ENCODE data around the gene CLTC.
"Not testable (repeated sequence)": the region's sequence is repeated elsewhere in the genome, so short reads cannot be mapped to it uniquely, and the experiment has no call there.

Gene CLTC

DNA sequence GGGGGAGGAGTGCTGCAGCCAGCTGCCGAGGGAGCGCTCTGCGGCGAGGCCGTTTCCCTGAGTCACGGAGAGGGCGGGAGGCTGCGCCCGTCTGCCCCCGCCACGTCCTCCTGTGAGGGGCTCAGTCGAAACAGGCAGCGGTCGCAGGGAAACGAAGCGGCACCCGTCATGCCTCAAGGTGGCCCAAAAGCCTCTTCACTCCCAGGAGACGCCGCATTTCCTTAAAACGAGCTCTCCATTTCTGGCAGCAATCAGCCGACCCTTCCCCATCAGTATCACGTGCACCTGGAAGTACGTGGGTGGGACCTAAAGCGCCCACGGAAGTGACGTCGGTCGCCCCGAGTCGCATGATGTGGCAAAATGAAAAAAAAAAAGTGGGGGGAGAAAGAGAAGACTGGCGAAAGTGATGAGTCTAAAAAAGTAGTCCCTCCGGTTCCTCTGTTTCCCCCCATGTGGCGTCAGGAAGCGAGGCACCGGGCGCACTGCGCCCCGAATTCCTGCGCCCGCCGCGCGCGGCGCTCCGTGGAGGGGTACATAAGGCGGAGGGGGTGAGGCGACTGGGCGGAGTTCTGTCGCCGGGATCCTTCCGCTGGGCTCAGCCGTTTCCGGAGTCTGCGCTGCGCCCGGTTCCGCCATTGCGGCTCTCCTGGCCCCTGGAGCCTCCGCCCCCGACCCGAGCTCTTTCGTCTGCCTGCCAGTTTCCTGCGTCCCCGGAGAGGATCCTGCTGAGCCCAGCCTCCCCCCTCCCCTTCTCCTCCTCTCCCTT lies at the start of gene CLTC:
CLTC (plus strand) TSS at position 598 of the 766 bp plus-strand sequence. CDS start 237 bp downstream, outside the sequence.
- peak; percentile 95 for DNase-seq (ENCODE audit: low read depth)

DNA sequence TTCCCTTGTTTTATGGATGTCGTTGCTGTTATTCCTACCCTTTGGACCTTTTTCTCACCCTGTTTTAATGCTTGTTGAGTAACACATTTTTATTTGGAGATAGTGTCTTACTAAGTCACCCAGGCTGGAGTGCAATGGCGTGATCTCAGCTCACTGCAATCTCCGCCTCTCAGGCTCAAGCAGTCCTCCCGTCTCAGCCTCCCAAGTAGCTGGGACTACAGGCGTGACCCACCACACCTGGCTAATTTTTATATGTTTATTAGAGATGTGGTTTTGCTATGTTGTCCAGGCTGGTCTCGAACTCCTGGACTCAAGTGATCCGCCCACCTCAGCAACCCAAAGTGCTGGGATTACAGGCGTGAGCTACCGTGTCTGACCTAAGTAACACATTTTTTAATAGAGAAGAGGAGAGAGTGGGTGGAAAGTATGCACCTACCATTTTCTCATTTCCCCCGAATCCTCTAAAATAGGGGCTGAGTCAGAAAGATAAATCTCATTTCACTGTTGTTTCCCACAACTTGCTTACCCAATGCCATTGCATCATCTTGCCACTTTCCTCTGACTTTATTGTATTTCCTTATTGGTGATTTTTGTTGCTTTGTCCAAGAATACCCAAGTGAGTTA lies 47.3 kb upstream of the CLTC start:
- DNase-seq (ENCODE audit: low read depth) = no peak

DNA sequence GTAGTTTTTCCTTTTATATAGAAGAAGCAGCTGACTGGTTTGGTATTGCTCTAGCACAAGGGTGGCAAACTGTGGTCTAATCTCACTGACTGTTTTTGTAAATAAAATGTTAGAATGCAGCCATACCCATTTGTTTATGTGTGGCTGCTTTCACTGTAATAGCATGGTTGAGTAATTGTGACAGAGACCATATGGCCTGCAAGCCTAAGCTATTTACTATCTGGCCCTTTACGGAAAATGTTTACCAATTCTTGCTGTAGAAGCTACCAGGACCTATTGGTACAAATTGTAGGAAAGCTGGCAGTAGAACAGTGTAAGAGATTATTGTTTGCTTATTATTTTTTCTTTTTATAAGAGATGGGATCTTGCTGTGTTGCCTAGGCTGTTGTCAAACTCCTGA lies 35.5 kb upstream of the CLTC start:
- not testable (repeated sequence) for DNase-seq (ENCODE audit: low read depth)

DNA sequence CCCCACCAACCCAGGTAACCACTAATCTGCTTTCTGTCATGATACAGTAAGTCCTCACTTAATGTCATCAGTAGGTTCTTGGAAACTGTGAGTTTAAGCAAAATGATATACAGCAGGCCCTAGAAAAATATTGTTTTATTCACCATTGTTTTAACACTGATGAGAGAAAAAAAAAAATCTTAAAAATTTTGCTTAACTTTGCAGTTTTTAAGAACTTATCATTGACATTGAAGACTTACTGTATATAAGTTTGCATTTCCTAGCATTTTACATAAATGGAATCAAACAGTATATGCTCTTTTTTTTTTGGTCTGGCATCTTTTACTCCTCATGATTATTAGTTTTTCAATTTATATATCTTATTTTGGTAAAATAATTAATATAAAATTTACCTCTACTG lies 19.5 kb upstream of the CLTC start:
- no peak for DNase-seq (ENCODE audit: low read depth)

DNA sequence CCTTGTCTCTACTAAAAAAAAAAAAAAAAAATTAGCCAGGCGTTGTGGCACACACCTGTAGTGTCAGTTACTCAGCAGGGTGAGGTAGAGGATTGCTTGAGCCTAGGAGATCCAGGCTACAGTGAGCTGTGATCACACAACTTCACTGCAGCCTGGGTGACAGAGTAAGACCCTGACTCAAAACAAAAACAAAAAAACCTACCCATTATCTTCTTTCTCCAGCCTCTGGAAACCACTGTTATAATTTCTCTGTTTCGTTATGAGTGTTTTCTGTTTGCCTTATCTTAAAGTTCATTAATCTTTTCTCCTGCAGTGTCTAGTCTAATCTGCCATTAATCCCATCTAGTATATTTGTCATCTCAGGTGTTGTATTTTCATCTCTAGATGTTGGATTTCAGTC lies 18.6 kb upstream of the CLTC start:
- no peak for DNase-seq (ENCODE audit: low read depth)

DNA sequence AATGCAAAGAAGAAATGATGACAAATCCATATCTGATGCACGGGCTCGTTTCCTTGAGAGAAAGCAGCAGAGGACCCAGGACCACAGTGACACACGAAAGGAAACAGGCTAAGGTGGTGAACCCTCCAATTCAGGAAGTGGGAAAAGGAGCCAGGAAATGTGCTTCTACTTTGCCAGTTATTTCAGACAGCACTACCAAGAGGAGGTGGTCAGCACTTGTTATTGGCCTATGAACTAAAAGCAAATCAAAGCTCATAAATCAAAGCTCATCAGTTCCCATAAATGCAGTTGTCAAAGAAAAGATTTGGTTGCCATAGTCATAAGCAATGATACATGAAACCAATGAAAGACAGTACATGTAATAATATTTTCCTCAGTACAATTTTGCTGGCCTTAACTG lies 12.6 kb upstream of the CLTC start:
- DNase-seq (ENCODE audit: low read depth) = no peak

DNA sequence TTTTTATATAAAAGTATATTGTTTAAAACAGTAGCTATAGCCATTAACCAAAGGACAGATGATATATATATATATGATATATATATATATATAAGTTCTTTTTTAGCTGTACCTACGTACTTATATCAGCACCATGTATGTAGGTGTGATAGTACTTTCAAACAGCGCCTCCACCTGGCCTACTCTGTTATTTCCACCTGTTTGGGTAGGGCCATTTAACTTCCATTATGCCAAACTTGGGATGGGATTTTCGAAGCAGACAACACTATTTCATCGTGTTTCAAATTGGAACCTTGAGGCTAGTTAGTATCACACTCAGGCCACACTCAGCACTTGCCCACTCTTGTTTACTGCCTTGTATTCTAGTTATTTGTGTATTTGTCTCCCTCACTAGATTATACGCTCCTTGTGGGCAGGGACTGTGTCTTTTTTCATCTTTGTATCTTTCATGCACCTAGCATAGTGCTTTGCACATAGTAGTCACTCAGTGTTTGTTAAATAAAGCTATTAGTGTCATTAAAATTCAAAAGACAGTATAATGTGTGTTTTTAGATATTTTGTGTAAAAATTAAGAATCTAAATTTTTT lies 11.8 kb upstream of the CLTC start:
- peak; percentile 10 for DNase-seq (ENCODE audit: low read depth)

DNA sequence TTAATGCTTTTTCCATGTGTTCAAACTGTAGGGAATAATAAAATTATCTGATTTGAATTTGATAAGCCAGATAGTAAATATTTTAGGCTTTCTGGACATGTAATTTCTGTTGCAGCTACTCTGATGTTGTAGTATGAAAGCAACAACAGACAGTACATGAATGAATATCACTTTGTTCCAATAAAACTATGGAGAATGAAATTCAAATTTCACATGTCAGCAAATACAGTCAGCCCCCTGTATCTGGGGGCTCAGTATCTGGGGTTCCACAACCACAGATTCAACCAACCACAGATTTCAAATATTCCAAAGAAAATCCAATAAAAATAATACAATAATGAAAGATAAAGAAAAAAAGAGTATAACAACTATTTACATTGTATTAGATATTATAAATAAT lies 8.2 kb upstream of the CLTC start:
- DNase-seq (ENCODE audit: low read depth) = no peak

DNA sequence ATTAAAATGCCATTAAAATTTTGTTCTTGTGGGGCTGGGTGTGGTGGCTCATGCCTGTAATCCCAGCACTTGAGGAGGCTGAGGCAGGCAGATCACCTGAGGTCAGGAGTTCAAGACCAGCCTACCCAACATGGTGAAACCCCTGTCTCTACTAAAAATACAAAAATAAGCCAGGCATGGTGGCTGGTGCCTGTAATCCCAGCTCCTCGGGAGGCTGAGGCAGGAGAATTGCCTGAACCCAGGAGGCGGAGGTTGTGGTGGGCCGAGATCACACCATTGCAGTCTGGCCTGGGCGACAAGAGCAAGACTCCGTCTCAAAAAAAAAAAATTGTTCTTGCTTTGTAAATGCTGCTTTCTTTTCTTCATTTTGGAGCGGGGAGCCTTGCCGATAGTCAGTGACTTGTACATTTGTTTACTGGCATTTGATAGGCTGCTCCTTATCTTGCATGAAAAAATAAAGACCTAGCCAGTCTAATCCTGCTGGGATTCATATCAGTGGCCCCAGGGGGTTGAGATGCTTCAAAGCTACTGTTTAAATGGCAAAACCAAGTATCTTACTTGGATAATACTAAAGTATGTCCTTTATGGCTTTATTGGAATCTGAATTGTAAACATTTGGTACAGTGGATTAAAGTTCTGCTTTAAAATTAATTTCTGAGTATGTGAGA lies 3.3 kb upstream of the CLTC start:
- DNase-seq (ENCODE audit: low read depth) = no peak

DNA sequence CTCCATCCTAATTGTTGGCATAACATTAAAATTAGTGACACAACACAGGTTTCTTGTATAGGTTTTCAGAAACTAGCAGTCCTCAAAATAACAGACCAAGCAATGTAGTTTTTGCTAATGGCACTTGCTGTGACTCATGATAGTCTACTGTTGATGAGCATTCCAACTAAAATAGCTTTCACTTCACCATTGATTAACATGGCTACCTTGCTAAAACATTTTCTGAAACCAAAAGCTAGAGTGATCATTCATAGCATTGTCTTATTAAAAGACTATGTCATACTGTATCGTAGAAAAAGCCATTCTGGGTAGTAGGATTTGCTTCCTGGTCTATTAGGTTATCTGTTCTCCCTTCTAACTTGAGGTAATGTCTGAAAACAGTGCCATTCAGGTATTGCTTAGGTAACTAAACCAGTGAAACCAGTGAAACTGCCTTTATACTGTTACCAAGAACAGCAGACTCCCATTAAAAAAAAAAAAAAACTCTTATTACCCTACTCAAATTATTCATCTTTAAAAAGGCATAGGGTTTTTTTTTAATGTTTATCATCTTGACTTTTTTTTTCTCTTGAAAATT lies 2.5 kb upstream of the CLTC start:
- DNase-seq (ENCODE audit: low read depth) = no peak

DNA sequence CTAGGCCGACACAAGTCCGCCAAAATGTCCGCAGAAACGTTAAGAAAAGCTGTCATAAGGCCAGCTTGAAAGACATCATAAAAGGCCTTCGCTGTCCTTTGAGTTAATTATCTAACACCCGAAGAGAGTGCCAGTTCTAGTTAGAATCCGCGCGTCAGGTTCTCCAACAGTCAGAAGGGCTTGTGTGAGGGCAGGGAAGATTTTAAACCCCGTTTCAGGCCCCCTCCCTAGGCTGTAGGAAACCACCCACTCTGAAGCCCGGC lies 729 bp upstream of the CLTC start:
- no peak for DNase-seq (ENCODE audit: low read depth)

DNA sequence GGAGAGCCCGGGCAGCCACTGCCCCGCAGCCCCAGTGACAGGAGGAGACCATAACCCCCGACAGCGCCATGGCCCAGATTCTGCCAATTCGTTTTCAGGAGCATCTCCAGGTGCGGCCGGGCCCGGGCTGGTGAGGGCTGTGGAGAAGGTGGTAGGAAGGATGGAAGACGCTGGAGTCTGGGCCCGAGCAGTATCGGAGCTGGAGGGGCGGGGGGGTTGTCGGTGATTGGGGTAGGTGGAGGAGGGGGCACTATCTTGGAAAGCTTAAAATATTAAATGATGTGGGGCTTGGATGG lies 317 bp downstream of the CLTC start:
- DNase-seq (ENCODE audit: low read depth) = no peak

DNA sequence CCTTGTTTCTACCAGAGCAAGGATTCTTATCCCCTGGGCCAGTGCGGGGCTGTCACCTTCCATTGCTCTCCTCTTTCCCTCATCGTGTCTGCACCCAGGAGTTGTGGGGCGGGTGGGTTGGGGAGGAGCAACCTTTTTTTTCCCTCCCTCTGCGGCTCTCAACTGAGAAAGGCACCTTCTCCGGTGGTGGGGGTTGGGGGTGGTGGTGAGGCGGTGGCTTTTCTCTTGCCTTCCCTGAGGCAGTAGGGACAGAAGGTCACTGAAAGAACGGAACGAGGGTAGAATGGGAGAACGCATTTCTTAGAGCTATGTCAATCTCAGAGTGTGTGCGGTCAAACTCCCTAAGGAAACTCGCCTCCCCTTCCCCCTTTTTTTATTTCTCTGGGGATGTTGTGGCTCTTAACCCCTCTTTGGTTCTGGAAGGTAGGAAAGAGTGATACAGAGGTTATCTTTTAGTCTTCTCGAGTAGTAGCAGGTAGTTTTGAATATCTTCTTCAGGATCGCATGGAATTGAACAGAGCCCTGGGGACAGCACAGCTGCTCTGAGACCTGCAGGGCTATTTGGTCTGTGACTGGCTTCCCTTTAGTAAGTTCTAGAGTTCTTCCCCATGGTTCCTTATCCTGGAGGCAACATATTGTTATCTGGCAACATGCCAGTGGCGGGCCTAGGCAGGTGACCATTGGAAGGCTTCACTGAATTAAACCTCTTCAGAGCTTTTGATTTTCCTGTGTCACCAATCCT lies 994 bp downstream of the CLTC start:
- DNase-seq (ENCODE audit: low read depth) = peak; percentile 45

DNA sequence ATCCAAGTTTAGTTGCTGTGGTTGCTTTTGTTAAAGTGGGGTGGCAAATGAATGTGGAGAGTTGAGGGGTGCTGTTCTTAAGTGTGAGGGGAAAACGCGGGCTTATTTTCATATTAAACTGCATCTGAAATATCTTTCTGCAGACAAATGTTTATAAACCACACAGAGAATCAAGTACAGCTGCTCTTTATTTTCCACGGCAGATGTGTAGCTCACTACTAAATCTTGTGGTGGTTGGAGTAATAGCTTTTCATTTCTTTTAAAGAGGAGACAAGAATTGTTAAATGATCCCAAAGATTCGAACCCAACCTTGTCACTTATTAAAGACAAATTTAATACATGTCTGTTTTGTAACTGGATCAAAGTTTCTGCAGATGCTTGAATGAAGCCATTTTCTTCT lies 2.1 kb downstream of the CLTC start:
- no peak for DNase-seq (ENCODE audit: low read depth)

DNA sequence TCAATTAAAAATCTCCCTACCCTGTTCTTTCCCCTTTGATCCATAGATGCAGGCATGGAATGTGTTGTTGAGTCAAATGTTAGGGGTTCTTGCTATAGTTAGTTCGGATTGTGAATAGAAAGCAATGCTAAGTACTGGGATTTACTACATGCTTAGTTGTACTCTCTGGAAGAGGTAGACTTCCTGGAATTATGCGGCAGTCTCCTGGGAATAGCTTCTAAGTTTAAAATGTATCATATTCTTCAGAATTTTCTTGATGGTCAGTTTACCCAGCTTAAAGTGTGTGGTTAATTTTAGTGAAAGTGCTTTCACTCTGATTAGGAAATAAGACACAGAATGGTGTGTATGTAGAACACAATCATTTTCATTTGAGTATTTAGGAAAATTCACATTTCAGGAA lies 3.5 kb downstream of the CLTC start:
- no peak for DNase-seq (ENCODE audit: low read depth)

DNA sequence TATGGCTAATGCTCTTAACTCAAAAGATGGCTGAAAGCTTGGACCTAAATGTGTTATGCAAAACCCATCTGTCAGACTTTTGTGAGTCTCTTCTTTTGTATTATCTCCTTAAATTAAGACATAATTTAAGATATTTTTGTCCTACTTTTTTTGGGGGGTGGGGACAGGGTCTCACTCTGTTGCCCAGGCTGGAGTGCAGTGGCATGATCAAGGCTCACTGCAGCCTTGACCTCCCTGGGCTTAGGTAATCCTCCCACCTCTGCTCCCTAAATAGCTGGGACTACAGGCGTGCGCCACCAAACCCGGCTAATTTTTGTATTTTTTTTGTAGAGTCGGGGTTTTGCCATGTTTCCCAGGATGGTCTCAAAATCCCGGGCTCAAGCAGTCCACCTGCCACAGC lies 7.1 kb downstream of the CLTC start:
- DNase-seq (ENCODE audit: low read depth) = no peak

DNA sequence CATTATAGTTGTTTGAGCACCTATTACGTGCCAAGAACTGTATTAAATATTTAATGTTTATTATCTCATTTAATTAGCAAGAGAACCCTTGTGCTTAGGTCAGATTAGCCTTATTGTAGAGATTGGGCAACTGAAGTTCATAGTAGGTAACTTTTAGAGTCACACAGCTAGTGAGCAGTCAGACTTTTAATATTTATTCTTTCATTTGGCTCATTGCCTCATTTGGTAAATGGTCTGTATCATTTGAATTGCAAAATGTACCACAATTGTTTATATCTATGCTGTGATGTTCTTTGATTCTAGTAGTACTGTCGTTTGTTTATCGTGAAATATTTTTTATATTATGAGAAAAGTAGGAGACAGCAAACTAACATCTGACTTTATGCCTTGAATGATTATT lies 7.6 kb downstream of the CLTC start:
- no peak for DNase-seq (ENCODE audit: low read depth)

DNA sequence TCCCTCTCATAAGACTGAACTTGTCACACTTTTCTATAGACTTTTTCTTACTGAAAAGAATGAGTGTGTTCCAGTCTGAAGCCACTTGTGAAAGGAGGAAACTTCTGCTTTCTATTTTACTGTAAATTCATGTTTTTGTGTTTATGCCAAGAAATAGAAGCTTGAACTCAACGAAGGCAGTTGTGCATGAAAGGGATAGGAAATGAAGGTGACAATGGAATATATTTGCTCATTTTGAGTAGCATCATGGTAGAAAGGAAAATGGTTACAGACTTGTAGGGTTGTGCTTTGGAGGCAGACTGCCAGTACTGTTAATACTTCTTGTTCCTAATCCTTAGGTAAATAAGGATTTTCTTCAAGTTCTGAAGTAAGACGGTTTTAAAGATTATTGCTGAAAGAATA lies 8.1 kb downstream of the CLTC start:
- no peak for DNase-seq (ENCODE audit: low read depth)

DNA sequence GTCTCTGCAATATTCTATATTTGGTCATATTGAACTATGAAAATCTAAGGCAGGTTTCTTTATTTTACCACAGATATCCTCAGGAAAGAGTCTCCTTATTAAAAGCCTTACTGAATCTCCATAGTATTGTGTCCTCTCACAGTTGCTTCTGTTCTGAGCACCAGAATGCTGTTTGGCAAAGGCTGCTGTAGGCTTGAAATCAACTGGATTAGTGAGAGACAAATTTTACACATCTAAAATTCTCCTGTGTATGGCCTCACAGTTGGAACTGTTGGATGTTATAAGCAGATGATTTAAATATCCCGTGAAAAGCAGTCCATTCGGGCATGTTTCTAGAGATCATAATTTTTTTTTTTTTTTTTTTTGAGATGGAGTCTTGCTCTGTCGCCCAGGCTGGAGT lies 9.5 kb downstream of the CLTC start:
- DNase-seq (ENCODE audit: low read depth) = no peak

DNA sequence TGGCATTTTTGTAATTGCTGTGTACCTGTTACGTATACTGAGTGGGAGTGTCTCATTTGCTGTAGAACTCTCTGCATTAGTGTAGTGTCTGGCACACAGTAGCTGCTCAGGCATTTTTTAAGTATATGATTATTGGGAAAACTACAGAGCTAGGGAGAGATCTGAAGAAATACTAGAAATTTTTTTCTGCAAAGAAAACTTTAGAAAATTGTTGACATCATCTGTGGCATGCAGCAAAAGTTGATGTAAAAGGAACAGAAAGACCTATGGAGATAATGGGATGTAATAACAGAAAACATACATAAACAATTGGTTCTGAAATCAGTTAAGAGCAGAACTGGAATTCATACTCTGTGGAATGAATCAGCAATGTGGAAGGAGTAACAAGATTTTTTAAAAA lies 11.6 kb downstream of the CLTC start:
- DNase-seq (ENCODE audit: low read depth) = no peak

DNA sequence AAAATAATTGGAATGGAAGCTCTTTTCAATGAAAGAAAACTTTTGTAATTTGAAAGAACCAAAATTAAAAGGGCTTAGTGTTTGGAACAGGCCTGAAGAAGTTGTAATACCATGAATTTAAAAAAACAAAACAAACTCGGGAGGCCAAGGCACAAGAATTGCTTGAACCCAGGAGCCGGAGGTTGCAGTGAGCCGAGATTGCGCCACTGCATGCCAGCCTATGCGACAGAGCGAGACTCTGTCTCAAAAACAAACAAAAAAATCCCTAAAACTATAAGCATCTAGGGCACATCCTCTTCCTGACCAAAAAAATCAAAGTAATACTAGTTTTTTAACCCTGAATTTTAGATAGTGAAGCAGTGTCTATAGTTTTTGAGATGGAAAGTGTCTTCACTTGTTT lies 12.7 kb downstream of the CLTC start:
- DNase-seq (ENCODE audit: low read depth) = no peak

DNA sequence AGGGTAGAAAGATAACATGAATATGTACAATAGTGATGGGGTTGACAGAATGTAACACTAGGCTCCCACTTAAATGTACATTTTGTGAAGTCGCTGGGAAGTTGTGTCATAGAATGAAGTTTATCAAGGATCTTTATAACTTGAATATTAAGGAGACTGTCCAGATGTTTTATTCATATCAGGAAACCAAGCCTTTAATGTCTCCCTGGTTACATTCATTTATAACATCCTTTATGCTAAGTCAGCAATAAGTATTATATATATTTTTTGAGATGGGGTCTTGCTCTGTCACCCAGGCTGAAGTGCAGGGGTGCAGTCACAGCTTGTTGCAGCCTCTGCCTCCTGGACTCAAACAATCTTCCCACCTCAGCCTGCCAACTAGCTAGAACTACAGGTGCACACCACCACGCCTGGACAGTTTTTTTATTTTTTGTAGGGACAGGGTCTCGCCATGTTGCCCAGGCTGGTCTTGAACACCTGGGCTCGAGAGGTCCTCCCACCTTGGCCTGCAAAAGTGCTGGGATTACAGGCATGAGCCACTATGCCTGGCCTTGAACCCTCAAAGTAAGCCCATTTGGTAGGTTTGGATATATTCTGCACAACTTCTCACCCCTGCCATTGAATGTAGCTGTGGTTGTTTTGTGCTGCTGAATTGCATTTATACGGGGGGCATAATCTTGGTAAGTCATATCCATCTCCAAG lies 14.1 kb downstream of the CLTC start:
- no peak for DNase-seq (ENCODE audit: low read depth)
